GM12874 (cell line): Measurements from ENCODE around the gene DNHD1.
A peak's percentile ranks its signal among the peaks of the same experiment; 100 is the strongest.

Source experiments
- CTCF ChIP-seq: IDR thresholded peaks from 2 replicates; pipeline ENCODE4 v1.5.1; 2011; ENCODE audit warnings: low read depth, mild to moderate bottlenecking, control low read depth, low read length, moderate library complexity; ENCODE audit not compliant: insufficient read depth

DNHD1 gene

GRCh38 chr11:6523253-6523652, 26.2 kb downstream of the DNHD1 start:
- TF ChIP-seq CTCF = no peak

- no peak for TF ChIP-seq CTCF
Observed at GRCh38 chr11:6526411-6527135, 29.5 kb downstream of the DNHD1 start.

- no peak for TF ChIP-seq CTCF
Observed at GRCh38 chr11:6529266-6529665, 32.2 kb downstream of the DNHD1 start.

GRCh38 chr11:6530848-6531247, 33.8 kb downstream of the DNHD1 start:
- no peak for TF ChIP-seq CTCF

GRCh38 chr11:6531267-6531752, 34.2 kb downstream of the DNHD1 start:
- TF ChIP-seq CTCF = peak; percentile 64

- TF ChIP-seq CTCF = no peak
Observed at GRCh38 chr11:6538456-6538855, 41.4 kb downstream of the DNHD1 start.

- TF ChIP-seq CTCF = no peak
Observed at GRCh38 chr11:6538945-6539344, 41.9 kb downstream of the DNHD1 start.
